NB4 (cell line): Measurements from ENCODE around the gene AFF3.
A peak's percentile ranks its signal among the peaks of the same experiment; 100 is the strongest.

Experiments used
- DNase-seq: peaks from one replicate; pipeline ENCODE4 v3.0.0; 2010; ENCODE audit warnings: low read depth
- H3K4me3 ChIP-seq: one replicate; pipeline ENCODE4 v1.5.1; 2011; ENCODE audit warnings: mild to moderate bottlenecking, low read depth, low read length, moderate library complexity
- MYC ChIP-seq: IDR thresholded peaks from 2 replicates; pipeline ENCODE4 v1.6.1; 2011; ENCODE audit warnings: low read depth, low read length
- POLR2A ChIP-seq: IDR thresholded peaks from 2 replicates; pipeline ENCODE4 v1.6.1; 2011; ENCODE audit warnings: mild to moderate bottlenecking; ENCODE audit not compliant: insufficient read length; ENCODE audit errors: extremely low read depth
- TF ChIP-seq, protein P1 (sequence below): IDR thresholded peaks from 2 replicates; pipeline ENCODE4 v1.6.1; 2011; ENCODE audit warnings: low read depth, low read length
- TF ChIP-seq, protein P2 (sequence below): IDR thresholded peaks from one replicate; pipeline ENCODE4 v1.5.1; 2012; ENCODE audit warnings: low read depth, low read length

The AFF3 gene

DNA sequence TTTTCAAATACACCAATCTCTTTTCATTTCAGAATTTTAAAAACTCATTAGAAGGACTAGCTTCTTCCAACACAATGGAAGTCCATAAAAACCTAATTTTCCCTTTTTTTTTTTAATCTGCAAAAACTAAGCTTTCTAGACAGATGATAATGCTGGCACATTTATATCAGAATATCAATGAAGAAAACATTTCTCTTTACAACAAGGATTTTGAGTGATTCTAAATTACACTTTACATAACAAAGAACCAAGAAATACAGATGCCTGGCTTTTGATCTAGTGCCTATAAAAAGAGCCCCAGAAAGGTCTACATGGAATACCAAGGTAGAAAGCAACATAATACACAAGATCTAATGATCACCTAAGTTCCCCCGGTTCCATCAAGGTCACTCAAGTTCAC, 108.0 kb downstream of the AFF3 start:
- no peak overlapping the region for H3K4me3 ChIP-seq
- no peak for DNase-seq
- no peak for TF ChIP-seq POLR2A
- no peak for TF ChIP-seq MYC
- TF ChIP-seq, protein P1, sequence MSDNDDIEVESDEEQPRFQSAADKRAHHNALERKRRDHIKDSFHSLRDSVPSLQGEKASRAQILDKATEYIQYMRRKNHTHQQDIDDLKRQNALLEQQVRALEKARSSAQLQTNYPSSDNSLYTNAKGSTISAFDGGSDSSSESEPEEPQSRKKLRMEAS: no peak
- TF ChIP-seq, protein P2, sequence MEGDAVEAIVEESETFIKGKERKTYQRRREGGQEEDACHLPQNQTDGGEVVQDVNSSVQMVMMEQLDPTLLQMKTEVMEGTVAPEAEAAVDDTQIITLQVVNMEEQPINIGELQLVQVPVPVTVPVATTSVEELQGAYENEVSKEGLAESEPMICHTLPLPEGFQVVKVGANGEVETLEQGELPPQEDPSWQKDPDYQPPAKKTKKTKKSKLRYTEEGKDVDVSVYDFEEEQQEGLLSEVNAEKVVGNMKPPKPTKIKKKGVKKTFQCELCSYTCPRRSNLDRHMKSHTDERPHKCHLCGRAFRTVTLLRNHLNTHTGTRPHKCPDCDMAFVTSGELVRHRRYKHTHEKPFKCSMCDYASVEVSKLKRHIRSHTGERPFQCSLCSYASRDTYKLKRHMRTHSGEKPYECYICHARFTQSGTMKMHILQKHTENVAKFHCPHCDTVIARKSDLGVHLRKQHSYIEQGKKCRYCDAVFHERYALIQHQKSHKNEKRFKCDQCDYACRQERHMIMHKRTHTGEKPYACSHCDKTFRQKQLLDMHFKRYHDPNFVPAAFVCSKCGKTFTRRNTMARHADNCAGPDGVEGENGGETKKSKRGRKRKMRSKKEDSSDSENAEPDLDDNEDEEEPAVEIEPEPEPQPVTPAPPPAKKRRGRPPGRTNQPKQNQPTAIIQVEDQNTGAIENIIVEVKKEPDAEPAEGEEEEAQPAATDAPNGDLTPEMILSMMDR: no peak

DNA sequence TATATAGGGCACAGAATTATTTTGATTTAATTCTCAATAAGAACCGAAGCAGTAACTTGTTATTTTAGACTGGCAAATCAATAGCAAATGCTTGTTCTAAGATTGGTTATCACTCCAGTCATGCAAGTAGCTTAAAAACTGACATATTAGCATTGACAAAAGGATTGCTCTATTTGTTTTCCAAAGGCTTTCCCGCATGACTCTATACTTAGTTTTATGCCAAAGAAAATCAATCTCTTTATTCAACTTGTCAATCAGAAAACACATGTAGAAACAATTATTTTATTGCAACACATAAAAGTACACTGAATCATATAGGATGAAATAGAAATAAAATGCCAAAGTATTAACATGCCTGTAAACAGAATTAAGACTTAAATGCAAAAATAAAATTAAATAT, 108.4 kb downstream of the AFF3 start:
- TF ChIP-seq, protein P2: no peak
- TF ChIP-seq MYC: no peak
- TF ChIP-seq POLR2A: no peak
- TF ChIP-seq, protein P1: no peak
- no peak overlapping the region for H3K4me3 ChIP-seq
- no peak for DNase-seq

DNA sequence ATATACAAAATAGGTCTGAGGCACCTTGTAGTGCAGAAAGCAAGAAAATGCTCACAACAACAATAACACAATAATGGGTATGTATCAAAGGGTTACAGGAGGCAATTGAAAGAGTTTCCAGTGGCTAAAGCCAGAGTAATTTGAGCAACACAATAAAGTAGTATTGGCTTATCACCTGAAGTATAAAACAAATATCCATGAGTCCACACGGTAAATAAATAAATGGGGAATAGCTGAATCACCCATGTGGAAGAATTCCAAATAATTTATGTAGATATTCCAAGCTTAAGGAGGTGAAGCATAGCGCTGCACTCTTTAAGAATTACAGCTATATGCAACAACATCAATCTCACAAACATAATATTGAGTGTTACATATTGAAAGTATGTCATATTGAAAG, 110.8 kb downstream of the AFF3 start:
- no peak for DNase-seq
- TF ChIP-seq, protein P2: no peak
- TF ChIP-seq, protein P1: no peak
- TF ChIP-seq POLR2A (no peak), MYC (no peak)
- no peak overlapping the region for H3K4me3 ChIP-seq

DNA sequence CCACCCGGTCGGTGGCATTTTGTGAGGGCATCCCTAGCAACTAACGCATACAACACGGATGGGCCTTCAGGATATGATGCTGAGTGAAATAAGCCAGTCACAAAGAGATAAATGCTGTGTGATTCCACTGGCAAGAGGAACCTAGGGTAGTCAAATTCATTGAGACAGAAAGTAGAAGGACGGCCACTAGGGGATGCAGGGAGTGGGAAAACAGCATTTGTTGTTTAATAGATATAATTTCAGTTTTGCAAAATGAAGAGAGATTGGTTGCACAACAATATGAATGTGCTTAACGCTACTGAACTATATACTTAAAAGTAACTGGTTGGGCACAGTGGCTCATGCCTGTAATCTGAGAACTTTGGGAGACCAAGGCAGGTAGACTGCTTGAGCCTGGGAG, 112.9 kb downstream of the AFF3 start:
- DNase-seq: no peak
- H3K4me3 ChIP-seq: no peak overlapping the region
- TF ChIP-seq, protein P2: peak; percentile 16
- TF ChIP-seq, protein P1: no peak

DNA sequence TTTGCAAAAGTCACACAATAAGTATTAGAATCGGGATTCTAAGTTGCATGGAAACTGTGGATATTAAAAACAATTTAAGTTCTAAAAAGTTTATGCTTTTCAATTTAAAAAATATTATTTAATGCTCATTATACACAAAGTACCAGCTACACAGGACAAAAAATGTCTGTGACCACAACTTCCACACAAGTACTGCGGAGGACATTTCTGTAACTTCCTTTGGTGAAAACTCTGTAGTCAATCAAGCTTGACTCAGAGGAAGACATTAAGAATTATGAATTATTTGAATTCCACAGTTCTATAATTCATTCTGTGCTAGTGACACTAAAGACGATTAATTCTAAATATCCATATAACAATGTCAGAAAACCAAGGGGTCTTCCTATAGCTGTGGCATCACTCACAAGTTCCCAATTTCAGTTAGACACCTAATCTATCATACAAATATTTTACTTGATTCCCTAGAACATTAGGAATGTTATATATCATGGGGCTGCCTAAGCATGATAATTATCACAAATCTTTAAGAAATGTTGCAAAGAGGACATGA, 120.5 kb downstream of the AFF3 start:
- H3K4me3 ChIP-seq: no peak overlapping the region
- TF ChIP-seq MYC: no peak
- TF ChIP-seq POLR2A: no peak
- TF ChIP-seq, protein P2: no peak
- TF ChIP-seq, protein P1: no peak
- no peak for DNase-seq

DNA sequence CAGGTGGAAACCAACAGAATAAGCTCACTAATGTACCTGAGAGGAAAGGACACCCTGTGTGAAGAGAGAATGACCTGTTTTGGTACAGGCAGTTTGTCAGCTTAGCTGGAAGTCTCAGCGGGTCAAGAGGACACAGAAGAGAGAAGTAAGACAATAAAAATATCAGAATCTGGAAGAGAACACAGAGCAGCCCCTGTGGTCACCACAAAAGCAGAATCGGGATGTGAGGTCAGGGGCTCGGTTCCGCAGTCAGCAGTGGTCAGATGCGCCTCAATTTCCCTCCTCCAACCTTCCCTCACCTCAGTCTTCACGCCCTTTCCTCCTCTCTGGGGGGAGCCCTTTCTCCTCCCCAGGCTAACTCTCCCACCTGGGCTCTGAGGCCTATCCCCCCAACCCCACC, 122.9 kb downstream of the AFF3 start:
- DNase-seq: no peak
- TF ChIP-seq, protein P1: no peak
- TF ChIP-seq POLR2A (no peak), MYC (no peak)
- TF ChIP-seq, protein P2: no peak
- H3K4me3 ChIP-seq: no peak overlapping the region
